COR-L47 (cell line): Measurements from ENCODE around the gene KRTAP10-4.

Source experiments
- DNase-seq: peaks from one replicate; lab custom pipeline; 2025; lab: John Stamatoyannopoulos, UW

The KRTAP10-4 gene, protein sequence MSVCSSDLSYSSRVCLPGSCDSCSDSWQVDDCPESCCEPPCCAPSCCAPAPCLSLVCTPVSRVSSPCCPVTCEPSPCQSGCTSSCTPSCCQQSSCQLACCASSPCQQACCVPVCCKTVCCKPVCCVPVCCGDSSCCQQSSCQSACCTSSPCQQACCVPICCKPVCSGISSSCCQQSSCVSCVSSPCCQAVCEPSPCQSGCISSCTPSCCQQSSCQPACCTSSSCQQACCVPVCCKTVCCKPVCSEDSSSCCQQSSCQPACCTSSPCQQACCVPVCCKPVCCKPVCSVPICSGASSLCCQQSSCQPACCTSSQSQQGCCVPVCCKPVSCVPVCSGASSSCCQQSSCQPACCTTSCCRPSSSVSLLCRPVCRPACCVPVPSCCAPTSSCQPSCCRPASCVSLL

GRCh38 chr21:44573630-44574456, at the start of gene KRTAP10-4:
KRTAP10-4 (plus strand) TSS chr21:44573729; CDS start chr21:44573759, 30 bp downstream.
- DNase-seq = peak; percentile 75

DNA sequence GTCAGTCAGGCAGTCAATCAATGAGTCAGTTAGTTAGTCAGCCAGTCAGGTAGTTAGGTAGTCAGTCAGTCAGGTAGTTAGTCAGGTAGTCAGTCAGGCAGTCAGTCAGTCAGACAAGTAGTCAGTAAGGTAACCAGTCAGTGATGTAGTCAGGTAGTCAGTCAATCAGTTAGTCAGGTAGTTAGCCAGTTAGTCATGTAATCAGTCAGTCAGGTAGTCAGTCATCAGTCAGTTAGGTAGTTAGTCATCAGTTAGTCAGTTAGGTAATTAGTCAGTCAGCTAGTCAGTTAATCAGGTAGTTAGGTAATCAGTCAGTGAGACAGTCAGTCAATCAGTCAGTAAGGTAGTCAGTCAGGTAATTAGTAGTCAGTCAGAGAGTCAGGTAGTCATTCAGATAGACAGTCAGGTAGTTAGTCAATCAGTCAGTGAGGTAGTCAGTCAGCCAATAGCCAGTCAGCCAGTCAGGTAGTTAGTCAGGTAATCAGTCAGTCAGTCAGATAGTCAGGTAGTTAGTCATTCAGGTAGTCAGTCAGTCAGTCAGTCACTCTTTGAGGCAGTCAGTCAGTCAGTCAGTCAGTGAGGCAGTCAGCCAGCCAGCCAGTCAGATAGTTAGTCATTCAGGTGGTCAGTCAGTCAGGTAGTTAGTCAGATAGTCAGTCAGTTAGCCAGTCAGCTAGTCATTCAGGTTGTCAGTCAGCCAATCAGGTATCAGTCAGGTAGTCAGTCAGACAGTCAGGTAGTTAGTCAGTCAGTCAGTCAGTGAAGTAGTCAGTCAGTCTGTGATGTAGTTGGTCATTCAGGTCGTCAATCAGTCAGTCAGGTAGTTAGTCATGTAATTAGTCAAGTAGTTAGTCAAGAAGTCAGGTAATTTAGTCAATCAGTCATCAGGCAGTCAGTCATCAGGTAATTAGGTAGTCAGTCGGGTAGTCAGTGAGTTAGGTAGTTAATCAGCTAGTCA, 48.8 kb upstream of the KRTAP10-4 start:
- no peak for DNase-seq

- DNase-seq = no peak
Observed at GRCh38 chr21:44525391-44526095, 48.0 kb upstream of the KRTAP10-4 start.

DNA sequence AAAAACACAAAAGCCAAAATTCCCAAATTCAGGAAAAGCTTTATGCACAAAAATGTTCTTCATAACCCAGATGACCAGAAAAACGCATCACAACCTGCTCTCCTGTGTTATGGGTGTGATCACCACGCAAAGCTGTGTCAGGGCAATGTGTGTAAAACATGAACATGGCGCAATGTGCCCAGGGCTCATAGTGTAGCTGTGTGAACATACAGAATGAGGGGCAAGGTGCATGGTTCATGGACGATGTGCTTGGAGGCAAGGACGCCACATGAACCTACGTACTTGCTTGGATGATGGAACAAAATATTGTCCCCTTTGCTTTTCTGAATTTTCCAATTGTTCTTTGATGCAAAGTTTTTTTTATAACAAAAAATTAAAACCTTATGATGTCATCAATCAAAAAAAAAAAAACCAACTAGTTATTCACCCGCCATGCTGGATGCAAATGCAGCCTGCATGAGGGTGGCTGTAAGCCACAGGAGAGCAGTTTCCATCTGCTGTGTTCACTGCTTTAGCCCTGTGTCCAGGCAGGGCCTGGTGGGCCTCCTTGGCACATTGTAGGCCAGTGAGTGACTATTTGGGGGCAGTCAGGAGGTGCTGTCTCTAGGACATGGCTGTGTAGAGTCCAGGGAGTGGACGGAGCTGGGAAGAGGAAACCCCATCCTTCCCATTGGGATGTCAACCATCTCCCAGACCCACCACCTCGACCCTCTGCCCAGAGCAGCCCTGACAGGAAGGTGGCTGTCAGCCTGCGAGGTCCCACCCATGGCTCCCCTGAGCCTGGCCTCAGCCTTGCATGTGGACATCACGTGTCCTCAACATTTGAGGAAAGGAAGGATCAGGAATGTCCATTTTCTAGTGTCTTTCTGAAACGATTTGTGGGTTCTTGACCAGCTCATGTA, 47.2 kb upstream of the KRTAP10-4 start:
- DNase-seq = no peak

- DNase-seq = no peak
Observed at GRCh38 chr21:44527156-44527982, 46.2 kb upstream of the KRTAP10-4 start.

DNA sequence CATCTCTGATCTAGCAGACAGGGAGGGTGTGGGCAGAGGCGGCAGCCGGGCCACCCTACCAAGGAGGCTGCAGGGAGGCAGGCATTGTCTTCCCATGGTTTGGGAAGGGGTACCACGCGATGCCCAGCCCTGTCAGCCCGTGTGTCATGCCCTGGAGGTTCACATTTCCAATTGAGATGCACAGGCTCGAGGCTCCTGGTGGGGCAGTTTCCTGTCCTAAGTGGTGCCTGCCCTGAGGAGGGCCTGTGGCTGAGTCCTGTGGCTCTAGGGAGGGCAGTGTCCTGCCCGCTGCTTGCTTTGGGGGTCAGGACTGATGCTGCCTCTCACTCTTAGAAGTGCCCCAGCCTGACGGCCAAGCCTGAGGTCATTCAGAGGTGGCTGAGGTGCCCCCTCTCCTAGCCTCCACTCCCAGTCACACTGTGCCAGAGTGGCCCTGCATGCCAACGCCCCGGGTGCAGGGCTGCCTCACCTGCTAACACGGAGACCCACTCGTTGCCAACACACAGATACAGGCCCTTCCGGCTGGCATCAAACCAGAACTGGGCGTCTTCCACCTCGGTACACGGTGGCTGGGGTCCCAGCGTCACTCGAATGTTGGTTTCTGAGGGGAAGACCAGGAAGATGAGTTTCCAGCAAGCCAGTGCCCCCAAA, 45.4 kb upstream of the KRTAP10-4 start:
- no peak for DNase-seq

DNA sequence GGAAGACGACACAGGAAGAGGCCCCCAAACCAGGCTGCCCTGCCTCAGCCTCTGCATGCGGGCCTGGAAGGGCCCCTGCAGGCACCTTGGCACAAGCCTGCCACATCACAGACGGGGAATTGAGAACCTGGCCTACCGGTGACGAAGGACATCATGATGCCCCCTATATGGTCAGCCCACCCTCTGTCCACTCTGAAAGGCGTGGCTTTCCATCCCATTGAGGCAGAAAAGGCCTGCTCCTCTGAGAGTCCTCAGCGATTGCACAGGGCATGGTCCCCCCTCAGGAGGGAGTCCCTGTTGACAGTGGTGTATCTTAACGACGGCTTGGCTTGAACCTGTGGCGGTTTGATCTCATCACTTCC, 44.9 kb upstream of the KRTAP10-4 start:
- no peak for DNase-seq

GRCh38 chr21:44529011-44529421, 44.5 kb upstream of the KRTAP10-4 start:
- DNase-seq = no peak

GRCh38 chr21:44529503-44530125, 43.9 kb upstream of the KRTAP10-4 start:
- no peak for DNase-seq

DNA sequence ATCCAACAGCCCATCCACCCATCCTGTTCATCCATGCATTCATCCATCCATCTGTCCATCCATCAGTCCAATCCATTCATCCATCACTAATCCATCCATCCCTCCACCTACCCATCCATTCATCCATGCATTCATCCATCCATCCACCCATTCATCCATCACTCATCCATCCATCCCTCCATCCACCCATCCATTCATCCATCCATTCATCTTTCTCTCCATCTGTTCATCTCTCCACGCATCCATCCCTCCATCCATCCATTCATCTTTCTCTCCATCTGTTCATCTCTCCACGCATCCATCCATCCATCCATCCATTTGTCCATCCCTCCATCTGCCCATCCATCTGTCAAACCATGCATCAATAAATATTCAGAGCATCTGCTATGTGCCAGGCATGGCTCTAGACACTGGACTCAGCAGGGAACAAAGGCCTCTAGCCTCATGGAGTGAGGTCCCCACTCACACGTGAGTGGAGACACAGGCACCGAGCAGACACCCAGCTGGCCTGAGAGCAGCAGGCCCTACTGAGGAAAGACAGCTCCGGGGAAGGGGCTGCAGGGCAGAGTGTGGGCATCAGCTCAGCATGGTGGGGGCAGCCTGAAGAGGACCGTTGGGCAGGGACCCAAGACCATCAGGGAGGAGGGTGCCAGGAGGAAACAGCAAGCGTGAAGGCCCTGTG, 43.2 kb upstream of the KRTAP10-4 start:
- DNase-seq = no peak

DNA sequence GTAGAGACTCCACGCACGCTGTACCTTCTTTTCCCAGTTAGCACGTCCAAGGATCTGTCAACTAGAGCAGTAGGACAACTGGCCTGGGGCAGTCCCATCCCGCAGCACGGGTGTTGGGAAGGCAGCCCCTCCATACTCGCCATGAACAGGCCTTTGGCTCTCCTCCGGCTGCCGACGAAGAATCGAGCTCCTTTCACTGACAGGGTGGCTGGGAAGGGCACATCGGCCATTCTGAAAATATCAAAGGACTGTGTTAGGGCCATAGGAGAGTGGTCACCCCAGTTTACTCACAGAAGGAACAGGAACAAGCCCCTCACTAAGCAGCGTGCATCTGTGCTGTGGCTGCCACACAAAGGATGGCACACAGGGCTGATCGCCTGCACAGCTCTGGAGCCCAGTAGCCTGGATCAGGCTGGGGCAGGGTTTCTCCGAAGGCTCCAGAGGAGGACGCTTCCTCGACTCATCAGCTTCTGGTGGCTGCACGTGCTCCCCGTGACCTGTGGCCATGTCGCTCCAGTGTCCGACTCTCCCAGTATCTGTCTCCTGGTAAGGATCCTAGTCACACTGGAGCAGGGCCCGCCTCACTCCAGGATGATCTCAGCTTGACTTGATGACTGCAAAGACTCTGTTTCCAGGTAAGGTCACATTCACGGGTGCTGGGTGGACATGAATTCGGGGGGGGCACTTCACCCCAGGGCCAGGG, 42.5 kb upstream of the KRTAP10-4 start:
- DNase-seq = no peak

- no peak for DNase-seq
Observed at GRCh38 chr21:44531606-44532564, 41.6 kb upstream of the KRTAP10-4 start.

GRCh38 chr21:44532712-44533111, 40.8 kb upstream of the KRTAP10-4 start:
- no peak for DNase-seq

DNA sequence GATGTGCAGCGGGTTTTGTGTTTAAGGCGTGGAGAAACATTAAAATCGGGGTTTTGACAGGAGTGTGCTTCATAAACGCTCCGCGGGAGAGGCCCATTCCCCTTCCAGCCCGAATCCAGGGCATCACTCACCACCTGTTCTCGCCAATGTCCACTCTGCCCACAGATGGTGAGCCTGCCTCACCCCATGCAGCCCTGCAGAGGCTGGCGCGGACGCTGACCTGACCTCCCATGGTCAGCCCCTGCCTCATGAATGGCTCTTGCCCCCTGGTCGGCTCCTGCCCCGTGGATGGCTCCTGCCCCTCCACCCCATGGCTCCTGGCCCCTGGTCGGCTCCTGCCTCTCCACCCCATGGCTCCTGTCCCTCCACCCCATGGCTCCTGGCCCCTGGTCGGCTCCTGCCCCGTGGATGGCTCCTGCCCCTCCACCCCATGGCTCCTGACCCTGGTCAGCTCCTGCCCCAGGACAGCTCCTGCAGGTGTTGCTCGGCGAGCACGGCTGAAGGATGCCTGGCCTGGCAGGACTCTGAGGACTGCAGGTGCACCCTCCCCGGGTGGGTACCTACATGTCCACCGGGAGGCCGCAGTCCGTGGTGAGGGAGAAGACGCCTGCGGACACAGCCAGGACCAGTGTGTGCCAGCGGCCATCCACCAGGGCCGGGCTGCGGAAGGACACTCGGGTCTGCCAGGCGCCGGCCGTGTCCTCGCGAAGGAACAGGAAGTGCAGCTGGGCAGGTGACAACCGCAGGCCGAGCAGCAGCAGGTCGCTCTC, 40.2 kb upstream of the KRTAP10-4 start:
- DNase-seq = no peak
